C4-2B (cell line): Measurements from ENCODE around the gene PARP12.

Experiments
- H3K27ac ChIP-seq: fragments of 450-650 bp; 2 replicates; pipeline ENCODE4 v1.5.1; 2017
- CTCF ChIP-seq: fragments of 450-650 bp; conservative IDR thresholded peaks from 2 replicates; pipeline ENCODE4 v1.5.1; 2017; ENCODE audit warnings: mild to moderate bottlenecking
- ZFX ChIP-seq: fragments of 450-650 bp; IDR thresholded peaks from 2 replicates; pipeline ENCODE4 v1.6.1; 2017

PARP12 gene

GRCh38 chr7:140081774-140082425 lies 19.1 kb upstream of the PARP12 start:
- no peak overlapping the region for H3K27ac ChIP-seq
- TF ChIP-seq ZFX (no peak), CTCF (no peak)

GRCh38 chr7:140080919-140081318 lies 18.2 kb upstream of the PARP12 start:
- no peak for TF ChIP-seq ZFX
- no peak for TF ChIP-seq CTCF
- no peak overlapping the region for H3K27ac ChIP-seq

- TF ChIP-seq CTCF: no peak; the same call in 1 of the 2 replicates
- no peak for TF ChIP-seq ZFX
Observed at GRCh38 chr7:140079121-140079536, 16.4 kb upstream of the PARP12 start.

GRCh38 chr7:140078392-140078791 lies 15.6 kb upstream of the PARP12 start:
- no peak overlapping the region for H3K27ac ChIP-seq
- no peak for TF ChIP-seq CTCF
- TF ChIP-seq ZFX: no peak

More at GRCh38 chr7:140079121-140079536, 16.4 kb upstream of the PARP12 start:
- no peak overlapping the region for H3K27ac ChIP-seq

GRCh38 chr7:140074780-140075179 lies 12.0 kb upstream of the PARP12 start:
- H3K27ac ChIP-seq: no peak overlapping the region
- no peak for TF ChIP-seq ZFX
- TF ChIP-seq CTCF: no peak

- TF ChIP-seq CTCF (no peak), ZFX (no peak)
- no peak overlapping the region for H3K27ac ChIP-seq
Observed at GRCh38 chr7:140070546-140070945, 7.8 kb upstream of the PARP12 start.

- TF ChIP-seq CTCF (no peak), ZFX (no peak)
- H3K27ac ChIP-seq: no peak overlapping the region
Observed at GRCh38 chr7:140069298-140069949, 6.7 kb upstream of the PARP12 start.
